HCT116 (cell line): Measurements from ENCODE around the gene IL18BP. TPM values are rescaled to one million over a fixed set of nuclear protein-coding genes. Genes with fewer than 3 reads are reported as not detected.

Source experiments
- ATAC-seq: fragments of 200-7000 bp; cut with Tn5 transposase; 2 replicates; pipeline ENCODE4 v1.9.1; 2020; ENCODE audit warnings: mild to moderate bottlenecking, moderate library complexity
- BruUV-seq: library from RNA; stranded (reverse); fragments of 400-500 nt; replicated peaks from 2 replicates; lab custom pipeline; 2021; lab: Mats Ljungman, UMichigan
- CTCF ChIA-PET: fragments of 300-600 bp; sonication (Branson Sonifier 250); formaldehyde crosslinking; loops from one replicate; lab custom pipeline; 2021; ENCODE audit warnings: antibody characterized with exemption; lab: Charles Lee
- POLR2A ChIA-PET: fragments of 300-600, 350-600 bp; sonication (Branson Sonifier 250); formaldehyde crosslinking; loops from one replicate; lab custom pipeline; 2021; ENCODE audit warnings: antibody characterized with exemption; lab: Charles Lee
- RAD21 ChIA-PET, 2 experiments: fragments of 300-600 bp; sonication (Branson Sonifier 250); formaldehyde crosslinking; loops; one replicate each; lab custom pipeline; 2023; ENCODE audit warnings: low total read pairs in 2 of 2; ENCODE audit not compliant: uncharacterized antibody in 2 of 2, unreplicated experiment in 2 of 2, low non-redundant PET in 1 of 2; lab: Charles Lee
- DNase-seq: peaks from one replicate; pipeline ENCODE4 v3.0.0-alpha.2; 2010; ENCODE audit warnings: low read depth, low spot score
- H2AFZ ChIP-seq: fragments of 200-600 bp; shearing (Covaris generic), sonication (generic); 2 replicates; pipeline ENCODE4 v1.6.1; 2017; ENCODE audit warnings: low read depth, mixed run types, mixed read lengths, antibody characterized with exemption, low read length; ENCODE audit not compliant: poor library complexity, severe bottlenecking
- H3K27ac ChIP-seq: 2 replicates; pipeline ENCODE4 v1.5.1; 2012; ENCODE audit warnings: low read depth, low read length
- H3K27me3 ChIP-seq: fragments of 200-600 bp; sonication (generic); 2 replicates; pipeline ENCODE4 v1.6.1; 2016; ENCODE audit warnings: mixed run types, low read length, mixed read lengths; ENCODE audit not compliant: insufficient read depth
- H3K36me3 ChIP-seq, 2 experiments: fragments of 200-500 bp in 1 of 2; fragments of 200-600 bp in 1 of 2; sonication (Bioruptor generic) in 1 of 2; sonication (generic) in 1 of 2; 2 replicates each; pipeline versions ENCODE4 v1.5.1 to v1.6.1; 2014 to 2016; ENCODE audit warnings: low read length in 2 of 2, inconsistent platforms in 1 of 2, mixed read lengths in 1 of 2, mixed run types in 1 of 2; ENCODE audit not compliant: insufficient read depth in 2 of 2, control insufficient read depth in 1 of 2
- H3K4me1 ChIP-seq, 2 experiments: fragments of 200-600 bp in 1 of 2; sonication (generic) in 1 of 2; 2 replicates each; pipeline versions ENCODE4 v1.5.1 to v1.6.1; 2012 to 2017; ENCODE audit warnings: low read length in 2 of 2, inconsistent platforms in 1 of 2, mild to moderate bottlenecking in 1 of 2, mixed read lengths in 1 of 2, mixed run types in 1 of 2, moderate library complexity in 1 of 2; ENCODE audit not compliant: insufficient read depth in 2 of 2, control insufficient read depth in 1 of 2
- H3K4me2 ChIP-seq: fragments of 200-600 bp; sonication (generic); 2 replicates; pipeline ENCODE4 v1.6.1; 2017; ENCODE audit warnings: mixed run types, low read length, mixed read lengths
- H3K4me3 ChIP-seq, 2 experiments: fragments of 200-600 bp in 1 of 2; sonication (generic) in 1 of 2; replicated peaks in 1 of 2; 2 replicates each; pipeline ENCODE4 v1.5.1; 2011 to 2016; ENCODE audit warnings: low read length in 2 of 2, control low read depth in 1 of 2, low read depth in 1 of 2, mild to moderate bottlenecking in 1 of 2, mixed read lengths in 1 of 2, mixed run types in 1 of 2
- H3K79me2 ChIP-seq: fragments of 200-600 bp; sonication (generic); 2 replicates; pipeline ENCODE4 v1.6.1; 2017; ENCODE audit warnings: mild to moderate bottlenecking, mixed run types, low read length, moderate library complexity, mixed read lengths; ENCODE audit not compliant: insufficient read depth
- H3K9ac ChIP-seq: fragments of 200-600 bp; sonication (generic); 2 replicates; pipeline ENCODE4 v1.6.1; 2016; ENCODE audit warnings: low read length, mixed read lengths
- H3K9me2 ChIP-seq: fragments of 200-600 bp; sonication (generic), shearing (Covaris generic); 2 replicates; pipeline ENCODE4 v1.6.1; 2017; ENCODE audit warnings: mixed run types, mild to moderate bottlenecking, moderate library complexity; ENCODE audit not compliant: insufficient read depth
- H3K9me3 ChIP-seq, 2 experiments: fragments of 200-500 bp in 1 of 2; fragments of 200-600 bp in 1 of 2; sonication (Bioruptor generic) in 1 of 2; sonication (generic) in 1 of 2; 2 replicates each; pipeline ENCODE4 v1.6.1; 2014 to 2017; ENCODE audit warnings: low read length in 2 of 2, mixed read lengths in 2 of 2, inconsistent platforms in 1 of 2, low read depth in 1 of 2, mild to moderate bottlenecking in 1 of 2, mixed run types in 1 of 2, moderate library complexity in 1 of 2; ENCODE audit not compliant: control insufficient read depth in 1 of 2, insufficient read depth in 1 of 2
- H4K20me1 ChIP-seq: fragments of 200-600 bp; sonication (generic), shearing (Covaris generic); 2 replicates; pipeline ENCODE4 v1.6.1; 2017; ENCODE audit warnings: mixed run types, mild to moderate bottlenecking, moderate library complexity; ENCODE audit not compliant: insufficient read depth
- ATF3 ChIP-seq: IDR thresholded peaks from 2 replicates; pipeline ENCODE4 v1.6.1; 2012
- CEBPB ChIP-seq: IDR thresholded peaks from 2 replicates; pipeline ENCODE4 v1.6.1; 2012; ENCODE audit warnings: low read depth
- EGR1 ChIP-seq: IDR thresholded peaks from 2 replicates; pipeline ENCODE4 v1.6.1; 2012; ENCODE audit warnings: low read depth
- EZH2 ChIP-seq: fragments of 200-600 bp; sonication (generic); IDR thresholded peaks from 2 replicates; pipeline ENCODE4 v1.6.1; 2017; ENCODE audit warnings: antibody characterized with exemption, mixed run types
- JUND ChIP-seq: IDR thresholded peaks from 2 replicates; pipeline ENCODE4 v1.6.1; 2012
- MAX ChIP-seq: IDR thresholded peaks from 2 replicates; pipeline ENCODE4 v1.6.1; 2012
- POLR2AphosphoS5 ChIP-seq: IDR thresholded peaks from 2 replicates; pipeline ENCODE4 v1.6.1; 2011; ENCODE audit warnings: mild to moderate bottlenecking, low read depth, low read length, moderate library complexity
- RAD21 ChIP-seq: IDR thresholded peaks from 2 replicates; pipeline ENCODE4 v1.6.1; 2012; ENCODE audit warnings: low read depth, mild to moderate bottlenecking
- SP1 ChIP-seq: IDR thresholded peaks from 2 replicates; pipeline ENCODE4 v1.6.1; 2012; ENCODE audit warnings: low read depth
- SRF ChIP-seq: IDR thresholded peaks from 2 replicates; pipeline ENCODE4 v1.6.1; 2012; ENCODE audit warnings: low read depth
- TCF7L2 ChIP-seq: IDR thresholded peaks from 2 replicates; pipeline ENCODE4 v1.7.0; 2011; ENCODE audit warnings: borderline replicate concordance, inconsistent platforms; ENCODE audit not compliant: insufficient read depth, insufficient read length; ENCODE audit errors: extremely low read depth
- YY1 ChIP-seq: IDR thresholded peaks from 2 replicates; pipeline ENCODE4 v1.6.1; 2011; ENCODE audit warnings: low read length, low read depth, moderate library complexity, mild to moderate bottlenecking; ENCODE audit not compliant: insufficient replicate concordance; ENCODE audit errors: extremely low read depth
- ZFX ChIP-seq: fragments of 450-650 bp; IDR thresholded peaks from 2 replicates; pipeline ENCODE4 v1.6.1; 2017
- ZNF274 ChIP-seq: fragments of 200-500 bp; sonication (Bioruptor generic); IDR thresholded peaks from 2 replicates; pipeline ENCODE4 v1.6.1; 2014; ENCODE audit warnings: mild to moderate bottlenecking, low read depth, low read length, inconsistent platforms
- intact Hi-C: fragments of 100-400 bp; cut with micrococcal nuclease; formaldehyde crosslinking; loops from 2 replicates; pipeline ENCODE4 v1.10.0; 2022
- total RNA-seq: library from RNA; stranded (reverse); gene quantifications from one replicate; pipeline ENCODE4 v1.2.1, GENCODE V29; 2021; ENCODE audit not compliant: unreplicated experiment

Gene IL18BP
- total RNA-seq, 1 experiment from 2014 or later = 9.8 TPM

GRCh38 chr11:71976551-71976950 is 22.2 kb upstream of the IL18BP start:
- no TSS peak for BruUV-seq
- ATAC-seq = no peak

GRCh38 chr11:71977090-71977489 is 21.6 kb upstream of the IL18BP start:
- no peak overlapping the region for H3K27ac ChIP-seq
- TF ChIP-seq EZH2 (no peak), JUND (no peak), YY1 (no peak), SP1 (no peak), TCF7L2 (no peak), EGR1 (no peak), SRF (no peak), RAD21 (no peak), POLR2AphosphoS5 (no peak), ZFX (no peak), CEBPB (no peak), ZNF274 (no peak), MAX (no peak), ATF3 (no peak)
- TF ChIP-seq, all 23 proteins: peak for 0
- no peaks in the 10 kb centered on the region for H3K27me3 ChIP-seq
- no peak overlapping the region for H2AFZ ChIP-seq
- H3K9me2 ChIP-seq = no peaks in the 10 kb centered on the region
- H3K4me2 ChIP-seq = no peak overlapping the region
- ATAC-seq (no peak), DNase-seq (no peak)
- ChIA-PET RAD21 (interaction anchor here in 1 of 2 experiments (0.5 to 0.6 kb wide), 2 partner anchors 10 to 117 kb away, joined by 4 read pairs; no protein-coding TSS in a partner anchor), POLR2A (no interaction called here), CTCF (interaction anchor here (0.9 to 2.2 kb wide), 11 partner anchors 9 to 457 kb away, joined by 3 to 14 read pairs (median 4); partner anchors contain the start of gene CLPB)
- no TSS peak for BruUV-seq
- H3K36me3 ChIP-seq = 0 out of 4 replicates have a peak, but pooled peaks cover 0 to 2% of the 10 kb centered on the region in 2 experiments
- H4K20me1 ChIP-seq = no peaks in the 10 kb centered on the region
- H3K4me3 ChIP-seq = no peak overlapping the region
- intact Hi-C loops = loop anchor here (2.0 kb wide), 1 partner anchor 458 kb away; the partner anchor contains the start of gene CLPB
- no peaks in the 10 kb centered on the region for H3K9me3 ChIP-seq
- H3K9ac ChIP-seq = no peak overlapping the region
- 0 out of 2 replicates have a peak, but pooled peaks cover 4% of the 10 kb centered on the region for H3K79me2 ChIP-seq
- H3K4me1 ChIP-seq = no peaks in the 10 kb centered on the region

More at GRCh38 chr11:71976551-71976950, 22.2 kb upstream of the IL18BP start:
- ChIA-PET POLR2A (no interaction called here), RAD21 (interaction anchor here in 1 of 2 experiments (0.5 kb wide), 1 partner anchor 118 kb away, joined by 4 read pairs; no protein-coding TSS in a partner anchor), CTCF (interaction anchor here (1.1 to 2.2 kb wide), 7 partner anchors 9 to 454 kb away, joined by 3 to 14 read pairs (median 5); no protein-coding TSS in a partner anchor)
- TF ChIP-seq POLR2AphosphoS5 (no peak), YY1 (no peak), SRF (no peak)
- H3K4me2 ChIP-seq = no peak overlapping the region
- no peak overlapping the region for H2AFZ ChIP-seq
- H3K9me2 ChIP-seq = no peaks in the 10 kb centered on the region
- no peak for DNase-seq
- no peaks in the 10 kb centered on the region for H3K27me3 ChIP-seq
- H3K79me2 ChIP-seq = 0 out of 2 replicates have a peak, but pooled peaks cover 4% of the 10 kb centered on the region
- H3K9me3 ChIP-seq = no peaks in the 10 kb centered on the region
- no peak overlapping the region for H3K9ac ChIP-seq
- 0 out of 4 replicates have a peak, but pooled peaks cover 0 to 2% of the 10 kb centered on the region in 2 experiments for H3K36me3 ChIP-seq
- intact Hi-C loops = loop anchor here (2.0 kb wide), 1 partner anchor 458 kb away; the partner anchor contains the start of gene CLPB
- H3K27ac ChIP-seq = no peak overlapping the region
- no peaks in the 10 kb centered on the region for H3K4me1 ChIP-seq
- no peaks in the 10 kb centered on the region for H4K20me1 ChIP-seq
- H3K4me3 ChIP-seq = no peak overlapping the region
